Measurements from ENCODE around the gene BAHCC1.

BAHCC1 gene

GRCh38 chr17:81400996-81401722 is 5.9 kb downstream of the BAHCC1 start:
- H3K4me3 ChIP-seq (replicated peaks in 1 of 2; ENCODE audit: low read depth in 2 of 2, low read length in 2 of 2): peak overlapping the region; percentile 52 to 67
- DNase-seq (ENCODE audit: low read depth in 2 of 2): peak; percentile 52 to 69
- TF ChIP-seq CTCF (IDR thresholded peaks at IDR 0.05; ENCODE audit: low read depth, low read length): no peak

GRCh38 chr17:81401723-81402529 is 6.7 kb downstream of the BAHCC1 start:
- DNase-seq (ENCODE audit: low read depth in 2 of 2): peak; percentile 67 to 74
- H3K4me3 ChIP-seq (replicated peaks in 1 of 2; ENCODE audit: low read depth in 2 of 2, low read length in 2 of 2): no peak overlapping the region
- peak; percentile 48 for TF ChIP-seq CTCF (IDR thresholded peaks at IDR 0.05; ENCODE audit: low read depth, low read length)

GRCh38 chr17:81402530-81402941 is 7.3 kb downstream of the BAHCC1 start:
- no peak for TF ChIP-seq CTCF (IDR thresholded peaks at IDR 0.05; ENCODE audit: low read depth, low read length)
- no peak for DNase-seq (ENCODE audit: low read depth in 2 of 2)
- H3K4me3 ChIP-seq (replicated peaks in 1 of 2; ENCODE audit: low read depth in 2 of 2, low read length in 2 of 2): peak overlapping the region in 1 of 2 donors; percentile 19

- DNase-seq (ENCODE audit: low read depth in 2 of 2): peak in 1 of 2 donors; percentile 54
- no peak for TF ChIP-seq CTCF (IDR thresholded peaks at IDR 0.05; ENCODE audit: low read depth, low read length)
- H3K4me3 ChIP-seq (replicated peaks in 1 of 2; ENCODE audit: low read depth in 2 of 2, low read length in 2 of 2): no peak overlapping the region
These were observed 7.8 kb downstream of the BAHCC1 start for GRCh38 chr17:81402981-81403467.

GRCh38 chr17:81403671-81404534 is 8.6 kb downstream of the BAHCC1 start:
- DNase-seq (ENCODE audit: low read depth in 2 of 2): peak in 1 of 2 donors; percentile 43
- no peak for TF ChIP-seq CTCF (IDR thresholded peaks at IDR 0.05; ENCODE audit: low read depth, low read length)
- H3K4me3 ChIP-seq (replicated peaks in 1 of 2; ENCODE audit: low read depth in 2 of 2, low read length in 2 of 2): peak overlapping the region in 1 of 2 donors; percentile 19

- no peak for TF ChIP-seq CTCF (IDR thresholded peaks at IDR 0.05; ENCODE audit: low read depth, low read length)
- no peak overlapping the region for H3K4me3 ChIP-seq (replicated peaks in 1 of 2; ENCODE audit: low read depth in 2 of 2, low read length in 2 of 2)
- peak in 1 of 2 donors; percentile 40 for DNase-seq (ENCODE audit: low read depth in 2 of 2)
These were observed 9.4 kb downstream of the BAHCC1 start for GRCh38 chr17:81404558-81405165.
